Jurkat, Clone E6-1 (cell line): ENCODE data around the gene SMTNL1.
"Not testable (repeated sequence)": the region's sequence is repeated elsewhere in the genome, so short reads cannot be mapped to it uniquely, and the experiment has no call there.

Experiments
- DNase-seq: peaks from one replicate; pipeline ENCODE4 v3.0.0-alpha.2; 2011; ENCODE audit warnings: low read depth, low spot score
- H3K4me3 ChIP-seq: 2 replicates; pipeline ENCODE4 v1.5.1; 2011; ENCODE audit warnings: mild to moderate bottlenecking, low read length, control low read depth, moderate library complexity

Gene SMTNL1

GRCh38 chr11:57534449-57534848 lies 2.9 kb upstream of the SMTNL1 start:
- DNase-seq, H3K4me3 ChIP-seq: not testable (repeated sequence)

- no peak overlapping the region for H3K4me3 ChIP-seq
- DNase-seq = no peak
These were observed 1.9 kb downstream of the SMTNL1 start for GRCh38 chr11:57539342-57539741.

GRCh38 chr11:57541169-57541568 lies 3.8 kb downstream of the SMTNL1 start:
- DNase-seq = no peak
- no peak overlapping the region for H3K4me3 ChIP-seq

- no peak for DNase-seq
- H3K4me3 ChIP-seq = no peak overlapping the region
These were observed 5.2 kb downstream of the SMTNL1 start for GRCh38 chr11:57542582-57542981.

- no peak for DNase-seq
- no peak overlapping the region for H3K4me3 ChIP-seq
These were observed 6.2 kb downstream of the SMTNL1 start for GRCh38 chr11:57543593-57543992.

- no peak for DNase-seq
- no peak overlapping the region for H3K4me3 ChIP-seq
These were observed 7.2 kb downstream of the SMTNL1 start for GRCh38 chr11:57544566-57544965.

GRCh38 chr11:57545883-57546282 lies 8.5 kb downstream of the SMTNL1 start:
- no peak for DNase-seq
- no peak overlapping the region for H3K4me3 ChIP-seq

- no peak for DNase-seq
- no peak overlapping the region for H3K4me3 ChIP-seq
These were observed 9.1 kb downstream of the SMTNL1 start for GRCh38 chr11:57546451-57546850.

- DNase-seq = no peak
- no peak overlapping the region for H3K4me3 ChIP-seq
These were observed 9.6 kb downstream of the SMTNL1 start for GRCh38 chr11:57546869-57547475.

GRCh38 chr11:57547854-57548377 lies 10.5 kb downstream of the SMTNL1 start:
- H3K4me3 ChIP-seq = no peak overlapping the region
- DNase-seq = no peak

- H3K4me3 ChIP-seq = no peak overlapping the region
- no peak for DNase-seq
These were observed 12.6 kb downstream of the SMTNL1 start for GRCh38 chr11:57549983-57550382.

GRCh38 chr11:57551941-57552340 lies 14.5 kb downstream of the SMTNL1 start:
- no peak for DNase-seq
- H3K4me3 ChIP-seq = no peak overlapping the region

- no peak for DNase-seq
These were observed 15.1 kb downstream of the SMTNL1 start for GRCh38 chr11:57552479-57552878.

GRCh38 chr11:57555393-57555792 lies 18.0 kb downstream of the SMTNL1 start:
- H3K4me3 ChIP-seq = no peak overlapping the region
- DNase-seq = no peak

More at GRCh38 chr11:57552479-57552878, 15.1 kb downstream of the SMTNL1 start:
- H3K4me3 ChIP-seq = no peak overlapping the region

GRCh38 chr11:57556041-57556440 lies 18.6 kb downstream of the SMTNL1 start:
- no peak overlapping the region for H3K4me3 ChIP-seq
- DNase-seq = no peak

- no peak for DNase-seq
- no peak overlapping the region for H3K4me3 ChIP-seq
These were observed 22.8 kb downstream of the SMTNL1 start for GRCh38 chr11:57560146-57560545.

- no peak for DNase-seq
- no peak overlapping the region for H3K4me3 ChIP-seq
These were observed 25.2 kb downstream of the SMTNL1 start for GRCh38 chr11:57562596-57562995.

- H3K4me3 ChIP-seq = peak overlapping the region; percentile 89
- peak; percentile 45 for DNase-seq
These were observed 28.9 kb downstream of the SMTNL1 start for GRCh38 chr11:57566005-57566904.

GRCh38 chr11:57566905-57567514 lies 29.6 kb downstream of the SMTNL1 start:
- no peak for DNase-seq
- H3K4me3 ChIP-seq = peak overlapping the region; percentile 89
